Endothelial cell of umbilical vein (primary cell): ENCODE results near the gene PTPRQ. TPM values are rescaled to one million over a fixed set of nuclear protein-coding genes. Genes with fewer than 3 reads are reported as not detected.

Experiments
- BruUV-seq: library from RNA; stranded (reverse); fragments of 400-500 nt; replicated peaks from 2 replicates; lab custom pipeline; 2021; lab: Mats Ljungman, UMichigan
- CTCF ChIA-PET: fragments of 300-600, 350-600 bp; sonication (Branson Sonifier 250); formaldehyde crosslinking; loops from one replicate; lab custom pipeline; 2021; ENCODE audit warnings: antibody characterized with exemption, inconsistent platforms; lab: Charles Lee
- POLR2A ChIA-PET: fragments of 300-600, 350-600 bp; sonication (Branson Sonifier 250); formaldehyde crosslinking; loops from one replicate; lab custom pipeline; 2021; ENCODE audit warnings: antibody characterized with exemption, inconsistent platforms; lab: Charles Lee
- DNase-seq: peaks from one replicate; pipeline ENCODE4 v3.0.0-alpha.2; 2011; ENCODE audit warnings: low read depth, low spot score
- FAIRE-seq: peaks from 2 replicates; lab custom pipeline; 2011; peaks lifted over from hg19 to GRCh38; lab: Jason Lieb, UNC
- H2AFZ ChIP-seq: 2 replicates; pipeline ENCODE4 v1.6.0; 2012; ENCODE audit warnings: low read depth, low read length, control low read depth, inconsistent platforms
- H3K27ac ChIP-seq: 2 replicates; pipeline ENCODE4 v1.5.1; 2011; ENCODE audit warnings: low read depth, mild to moderate bottlenecking, control low read depth, low read length, moderate library complexity; ENCODE audit not compliant: insufficient read depth
- H3K27me3 ChIP-seq, 2 experiments: 2 replicates each; pipeline versions ENCODE4 v1.6.0 to v1.6.1; 2011; ENCODE audit warnings: low read length in 2 of 2, mixed read lengths in 1 of 2; ENCODE audit not compliant: control insufficient read depth in 2 of 2, insufficient read depth in 2 of 2
- H3K36me3 ChIP-seq, 2 experiments: 2 replicates in 1 of 2; 3 replicates in 1 of 2; pipeline ENCODE4 v1.5.1; 2011; ENCODE audit warnings: low read length in 2 of 2, mild to moderate bottlenecking in 1 of 2, moderate library complexity in 1 of 2; ENCODE audit not compliant: control insufficient read depth in 2 of 2, insufficient read depth in 2 of 2; ENCODE audit errors: extremely low read depth in 1 of 2
- H3K4me1 ChIP-seq: 3 replicates; pipeline ENCODE4 v1.5.1; 2011; ENCODE audit warnings: mild to moderate bottlenecking, low read length; ENCODE audit not compliant: control insufficient read depth, insufficient read depth; ENCODE audit errors: extremely low read depth
- H3K4me2 ChIP-seq: 2 replicates; pipeline ENCODE4 v1.6.1; 2011; ENCODE audit warnings: low read length, control low read depth, mixed read lengths; ENCODE audit not compliant: insufficient read depth
- H3K4me3 ChIP-seq, 3 experiments: fragments of 200-600 bp in 1 of 3; sonication (generic), shearing (Covaris generic) in 1 of 3; replicated peaks in 1 of 3; 2 replicates each; pipeline ENCODE4 v1.5.1; 2011 to 2016; ENCODE audit warnings: control low read depth in 3 of 3, low read length in 3 of 3, mild to moderate bottlenecking in 2 of 3, inconsistent platforms in 1 of 3, low read depth in 1 of 3, moderate library complexity in 1 of 3; ENCODE audit not compliant: insufficient read depth in 1 of 3
- H3K79me2 ChIP-seq: 2 replicates; pipeline ENCODE4 v1.6.0; 2012; ENCODE audit warnings: low read length, inconsistent platforms; ENCODE audit not compliant: control insufficient read depth, insufficient read depth
- H3K9ac ChIP-seq: replicated peaks from 2 replicates; pipeline ENCODE3; 2011; ENCODE audit warnings: low read length, control low read depth; ENCODE audit not compliant: insufficient read depth; ENCODE audit errors: extremely low read depth
- H3K9me1 ChIP-seq: replicated peaks from 3 replicates; pipeline ENCODE4 v1.6.0; 2011; ENCODE audit warnings: mild to moderate bottlenecking, low read length; ENCODE audit not compliant: control insufficient read depth, insufficient read depth; ENCODE audit errors: extremely low read depth
- H3K9me3 ChIP-seq: replicated peaks from 2 replicates; pipeline ENCODE4 v1.5.1; 2012; ENCODE audit warnings: low read length, inconsistent platforms; ENCODE audit not compliant: control insufficient read depth, insufficient read depth
- H4K20me1 ChIP-seq: replicated peaks from 2 replicates; pipeline ENCODE3; 2011; ENCODE audit warnings: mild to moderate bottlenecking, low read length; ENCODE audit not compliant: control insufficient read depth, insufficient read depth; ENCODE audit errors: extremely low read depth
- EZH2 ChIP-seq: IDR thresholded peaks from 2 replicates; pipeline ENCODE4 v1.6.1; 2012; ENCODE audit warnings: borderline replicate concordance, low read depth, mild to moderate bottlenecking, moderate library complexity, low read length, inconsistent platforms; ENCODE audit not compliant: severe bottlenecking
- FOS ChIP-seq: IDR thresholded peaks from 2 replicates; pipeline ENCODE4 v1.6.1; 2011; ENCODE audit warnings: mild to moderate bottlenecking, low read length, moderate library complexity, borderline replicate concordance; ENCODE audit not compliant: insufficient read depth
- GATA2 ChIP-seq: IDR thresholded peaks from 2 replicates; pipeline ENCODE4 v1.7.0; 2011; ENCODE audit warnings: low read depth, mild to moderate bottlenecking, moderate library complexity, mixed read lengths, low read length; ENCODE audit not compliant: insufficient read length, insufficient read depth
- JUN ChIP-seq: IDR thresholded peaks from 2 replicates; pipeline ENCODE4 v1.6.1; 2011; ENCODE audit warnings: borderline replicate concordance, low read depth; ENCODE audit not compliant: insufficient read length, insufficient read depth
- MYC ChIP-seq: IDR thresholded peaks from one replicate; pipeline ENCODE4 v1.6.1; 2011; ENCODE audit warnings: mild to moderate bottlenecking, low read depth, low read length
- POLR2A ChIP-seq: IDR thresholded peaks from 2 replicates; pipeline ENCODE4 v1.6.1; 2012; ENCODE audit warnings: low read depth, mild to moderate bottlenecking, control low read depth, low read length
- POLR2AphosphoS5 ChIP-seq: IDR thresholded peaks from 2 replicates; pipeline ENCODE4 v1.6.1; 2012; ENCODE audit warnings: low read depth, mild to moderate bottlenecking, control low read depth, low read length, moderate library complexity; ENCODE audit not compliant: insufficient read depth
- dilution Hi-C: fragments of 300-500 bp; cut with MboI; formaldehyde crosslinking; loops from one replicate; pipeline ENCODE4 v1.15.0; 2019; ENCODE audit warnings: low sequenced_read_pairs; ENCODE audit not compliant: extremely low pct_ligation_motif_present
- intact Hi-C: fragments of 100-400 bp; cut with micrococcal nuclease; formaldehyde crosslinking; loops from one replicate; pipeline ENCODE4 v1.10.0; 2022
- polyA plus RNA-seq, 4 experiments: library from polyadenylated mRNA; depleted of rRNA in 3 of 4; stranded (reverse) in 3 of 4; unstranded in 1 of 4; fragments of >200 nt; gene quantifications; 2 replicates each; pipeline versions ENCODE4 v1.2.1 to v1.2.3, GENCODE V29; 2011 to 2012; ENCODE audit warnings: missing spikeins in 1 of 4
- total RNA-seq: library from RNA; stranded (reverse); gene quantifications from 2 replicates; pipeline ENCODE4 v1.2.3, GENCODE V29; 2021
- TF ChIP-seq, protein P1 (sequence below): IDR thresholded peaks from 2 replicates; pipeline ENCODE4 v1.6.1; 2011; ENCODE audit not compliant: insufficient read depth, insufficient read length
- TF ChIP-seq, protein P2 (sequence below), 2 donors: IDR thresholded peaks; 1 replicate in 1 of 2; 2 replicates in 1 of 2; pipeline ENCODE4 v1.5.1; 2011; ENCODE audit warnings: low read length in 2 of 2, mild to moderate bottlenecking in 2 of 2, moderate library complexity in 2 of 2, control low read depth in 1 of 2, inconsistent platforms in 1 of 2, low read depth in 1 of 2; ENCODE audit not compliant: insufficient read depth in 1 of 2; ENCODE audit errors: extremely low read depth in 1 of 2

Gene PTPRQ
- total and polyA plus RNA-seq, 2 donors (not counting 3 experiments of a cell fraction or from before 2014, with no cell fraction given) = not detected

DNA sequence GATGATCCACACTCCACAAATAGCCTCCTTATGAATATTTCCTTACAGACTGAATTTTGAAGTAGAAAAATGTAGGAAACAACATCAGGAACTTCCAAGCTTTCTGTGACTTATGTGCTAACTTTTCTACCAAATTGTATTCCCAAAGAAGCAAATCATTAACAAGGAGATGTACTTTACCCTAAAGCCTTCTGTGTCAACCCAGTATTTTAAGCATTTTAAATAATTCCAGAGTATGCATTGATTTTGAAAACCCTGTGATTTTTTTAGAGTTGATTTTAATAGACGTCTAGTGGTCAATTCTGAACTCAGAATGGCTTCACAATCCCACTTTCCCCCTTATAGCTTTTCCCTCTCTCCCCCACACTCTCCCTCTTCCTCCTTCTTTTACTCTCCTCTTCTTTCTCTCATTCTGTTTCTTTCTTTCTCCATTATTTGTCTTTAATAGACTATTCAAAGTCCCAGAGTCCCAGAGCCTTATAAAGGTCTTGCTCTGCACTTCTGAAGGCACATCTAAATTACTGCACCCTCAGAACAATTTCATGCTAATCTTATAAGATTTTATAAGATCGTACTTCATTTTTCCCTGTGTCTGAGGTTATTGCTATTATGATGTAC lies 253.3 kb downstream of the PTPRQ start:
- H3K9me3 ChIP-seq = no peaks in the 10 kb centered on the region
- no peaks in the 10 kb centered on the region for H3K9me1 ChIP-seq
- FAIRE-seq (no peak), DNase-seq (no peak)
- no peak overlapping the region for H3K9ac ChIP-seq
- dilution Hi-C loops (no loop called here), intact Hi-C loops (no loop called here)
- no peaks in the 10 kb centered on the region for H3K4me1 ChIP-seq
- H3K36me3 ChIP-seq = no peaks in the 10 kb centered on the region
- H4K20me1 ChIP-seq = no peaks in the 10 kb centered on the region
- H3K27me3 ChIP-seq = no peaks in the 10 kb centered on the region
- POLR2A ChIA-PET = no interaction called here
- H3K4me3 ChIP-seq = no peak overlapping the region
- no peaks in the 10 kb centered on the region for H3K79me2 ChIP-seq
- H3K27ac ChIP-seq = no peak overlapping the region
- no TSS peak for BruUV-seq
- no peak for TF ChIP-seq JUN
- no peak for TF ChIP-seq MYC
- TF ChIP-seq, protein P1, sequence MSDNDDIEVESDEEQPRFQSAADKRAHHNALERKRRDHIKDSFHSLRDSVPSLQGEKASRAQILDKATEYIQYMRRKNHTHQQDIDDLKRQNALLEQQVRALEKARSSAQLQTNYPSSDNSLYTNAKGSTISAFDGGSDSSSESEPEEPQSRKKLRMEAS = no peak
- no peak for TF ChIP-seq FOS
- TF ChIP-seq EZH2 = no peak
- no peak for TF ChIP-seq POLR2A
- no peak for TF ChIP-seq POLR2AphosphoS5
- TF ChIP-seq GATA2 = no peak
- TF ChIP-seq, protein P2, sequence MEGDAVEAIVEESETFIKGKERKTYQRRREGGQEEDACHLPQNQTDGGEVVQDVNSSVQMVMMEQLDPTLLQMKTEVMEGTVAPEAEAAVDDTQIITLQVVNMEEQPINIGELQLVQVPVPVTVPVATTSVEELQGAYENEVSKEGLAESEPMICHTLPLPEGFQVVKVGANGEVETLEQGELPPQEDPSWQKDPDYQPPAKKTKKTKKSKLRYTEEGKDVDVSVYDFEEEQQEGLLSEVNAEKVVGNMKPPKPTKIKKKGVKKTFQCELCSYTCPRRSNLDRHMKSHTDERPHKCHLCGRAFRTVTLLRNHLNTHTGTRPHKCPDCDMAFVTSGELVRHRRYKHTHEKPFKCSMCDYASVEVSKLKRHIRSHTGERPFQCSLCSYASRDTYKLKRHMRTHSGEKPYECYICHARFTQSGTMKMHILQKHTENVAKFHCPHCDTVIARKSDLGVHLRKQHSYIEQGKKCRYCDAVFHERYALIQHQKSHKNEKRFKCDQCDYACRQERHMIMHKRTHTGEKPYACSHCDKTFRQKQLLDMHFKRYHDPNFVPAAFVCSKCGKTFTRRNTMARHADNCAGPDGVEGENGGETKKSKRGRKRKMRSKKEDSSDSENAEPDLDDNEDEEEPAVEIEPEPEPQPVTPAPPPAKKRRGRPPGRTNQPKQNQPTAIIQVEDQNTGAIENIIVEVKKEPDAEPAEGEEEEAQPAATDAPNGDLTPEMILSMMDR (IDR thresholded peaks at IDR 0.05; ENCODE audit: extremely low read depth in 1 of 2, insufficient read depth in 1 of 2, low read depth in 1 of 2, low read length in 2 of 2) = no peak
- CTCF ChIA-PET = interaction anchor here (1.3 kb wide), 1 partner anchor 8 kb away, joined by 4 read pairs; no protein-coding TSS in a partner anchor
- no peak overlapping the region for H2AFZ ChIP-seq
- no peak overlapping the region for H3K4me2 ChIP-seq
